ENCODE data around the gene PAX2. TPM values are rescaled to one million over a fixed set of nuclear protein-coding genes. Genes with fewer than 3 reads are reported as not detected.
A peak's percentile ranks its signal among the peaks of the same experiment; 100 is the strongest.
"Not testable (repeated sequence)": the region's sequence is repeated elsewhere in the genome, so short reads cannot be mapped to it uniquely, and the experiment has no call there.

The PAX2 gene
- not detected for total RNA-seq

GRCh38 chr10:100744987-100745881 lies at the start of gene PAX2:
TSS of gene PAX2 (plus strand) at chr10:100745582. CDS start at chr10:100746261, 679 bp downstream.
- H3K9me3 ChIP-seq, result no peaks in the 10 kb centered on the region
- H3K4me3 ChIP-seq, result peak within 1 kb of the TSS; percentile 47 to 60
- H3K27me3 ChIP-seq, result peaks cover 74% of the 10 kb centered on the region
- peaks cover 16 to 54% of the 10 kb centered on the region in 2 donors for H3K4me1 ChIP-seq
- DNase-seq (ENCODE audit: low spot score in 2 of 2), result no peak
- no peak for TF ChIP-seq CTCF (IDR thresholded peaks at IDR 0.05)
- intact Hi-C loops (cut with DNase I), result no loop called here
- H3K27ac ChIP-seq, result no peak within 1 kb of the TSS
- H3K36me3 ChIP-seq, result no peaks in the 10 kb centered on the region

- no peak for DNase-seq (ENCODE audit: low spot score in 2 of 2)
- intact Hi-C loops (cut with DNase I), result no loop called here
- no peaks in the 10 kb centered on the region for H3K36me3 ChIP-seq
- no peak for TF ChIP-seq CTCF (IDR thresholded peaks at IDR 0.05)
- H3K27ac ChIP-seq, result no peak overlapping the region
- H3K4me3 ChIP-seq, result no peak overlapping the region
- H3K27me3 ChIP-seq, result no peaks in the 10 kb centered on the region
- no peaks in the 10 kb centered on the region for H3K9me3 ChIP-seq
- no peaks in the 10 kb centered on the region for H3K4me1 ChIP-seq
Measured at GRCh38 chr10:100696477-100696901, 48.9 kb upstream of the PAX2 start.

DNA sequence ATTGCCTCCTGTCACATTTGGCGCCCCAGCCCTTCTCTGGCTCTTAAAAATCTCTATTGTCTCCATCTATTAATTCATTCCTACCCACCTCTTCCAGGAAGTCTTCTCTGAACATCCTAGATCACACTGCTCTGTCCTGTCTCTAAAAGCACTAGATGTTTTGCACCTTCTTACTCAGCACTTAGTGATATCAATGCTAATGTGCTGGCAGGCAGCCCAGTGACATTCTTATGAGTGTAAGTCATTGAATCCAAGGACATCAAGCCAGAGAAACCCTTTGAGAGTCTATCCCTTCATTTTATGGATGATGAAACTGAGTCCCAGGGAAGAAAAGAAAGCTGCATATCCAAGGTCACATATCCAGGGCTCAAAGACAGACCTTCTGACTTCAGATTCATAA lies 48.3 kb upstream of the PAX2 start:
- DNase-seq (ENCODE audit: low spot score in 2 of 2), result no peak
- intact Hi-C loops (cut with DNase I), result no loop called here
- TF ChIP-seq CTCF (IDR thresholded peaks at IDR 0.05), result no peak
- Histone ChIP-seq H3K36me3 (no peaks in the 10 kb centered on the region), H3K4me3 (no peak overlapping the region), H3K9me3 (no peaks in the 10 kb centered on the region), H3K27me3 (no peaks in the 10 kb centered on the region), H3K27ac (no peak overlapping the region), H3K4me1 (no peaks in the 10 kb centered on the region)

GRCh38 chr10:100697631-100698030 lies 47.8 kb upstream of the PAX2 start:
- Histone ChIP-seq H3K4me3 (no peak overlapping the region), H3K36me3 (no peaks in the 10 kb centered on the region), H3K27me3 (no peaks in the 10 kb centered on the region), H3K9me3 (no peaks in the 10 kb centered on the region), H3K27ac (no peak overlapping the region), H3K4me1 (no peaks in the 10 kb centered on the region)
- DNase-seq (ENCODE audit: low spot score in 2 of 2), result no peak
- intact Hi-C loops (cut with DNase I), result no loop called here
- TF ChIP-seq CTCF (IDR thresholded peaks at IDR 0.05), result no peak

- DNase-seq (ENCODE audit: low spot score in 2 of 2); intact Hi-C loops (cut with DNase I); H3K4me1 ChIP-seq; H3K36me3 ChIP-seq; H3K9me3 ChIP-seq; H3K4me3 ChIP-seq; H3K27me3 ChIP-seq; H3K27ac ChIP-seq: not testable (repeated sequence)
Measured at GRCh38 chr10:100701704-100702103, 43.7 kb upstream of the PAX2 start.

DNA sequence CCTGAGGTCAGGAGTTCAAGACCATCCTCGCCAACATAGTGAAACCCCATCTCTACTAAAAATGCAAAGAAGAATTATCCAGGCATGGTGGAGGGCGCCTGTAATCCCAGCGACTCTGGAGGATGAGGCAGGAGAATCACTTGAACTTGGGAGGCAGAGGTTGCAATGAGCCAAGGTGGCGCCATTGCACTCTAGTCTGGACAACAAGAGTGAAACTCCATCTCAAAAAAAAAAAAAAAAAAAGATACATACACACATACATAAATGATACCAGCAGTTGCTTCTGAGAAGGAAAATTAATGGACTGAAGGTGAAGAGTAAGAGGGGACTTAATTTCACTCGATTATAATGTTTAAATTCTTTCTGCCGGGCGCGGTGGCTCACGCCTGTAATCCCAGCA lies 40.2 kb upstream of the PAX2 start:
- Histone ChIP-seq H3K4me1 (no peaks in the 10 kb centered on the region), H3K9me3 (no peaks in the 10 kb centered on the region), H3K27ac (no peak overlapping the region), H3K36me3 (no peaks in the 10 kb centered on the region), H3K4me3 (no peak overlapping the region), H3K27me3 (no peaks in the 10 kb centered on the region)
- DNase-seq (ENCODE audit: low spot score in 2 of 2), result no peak
- no peak for TF ChIP-seq CTCF (IDR thresholded peaks at IDR 0.05)
- intact Hi-C loops (cut with DNase I), result no loop called here
